CD4-positive, alpha-beta memory T cell (primary cell): ENCODE measurements around the gene CDH13. TPM values are rescaled to one million over a fixed set of nuclear protein-coding genes. Genes with fewer than 3 reads are reported as not detected.

Experiments
- CTCF ChIA-PET: fragments of 350-600 bp; sonication (Branson Sonifier 250); formaldehyde crosslinking; loops from one replicate; lab custom pipeline; 2021; ENCODE audit warnings: inconsistent platforms; ENCODE audit not compliant: partially characterized antibody; lab: Charles Lee
- POLR2A ChIA-PET: fragments of 350-600 bp; sonication (Branson Sonifier 250); formaldehyde crosslinking; loops from one replicate; lab custom pipeline; 2021; ENCODE audit not compliant: partially characterized antibody; lab: Charles Lee
- DNase-seq, 5 donors: peaks; one replicate each; pipeline versions ENCODE4 v3.0.0 to v3.0.0-alpha.2; 2020 to 2022; ENCODE audit warnings: mixed read lengths in 1 of 5
- H3K27ac ChIP-seq: one replicate; pipeline ENCODE4 v1.7.0; 2013; ENCODE audit warnings: low read depth, low read length
- H3K27me3 ChIP-seq: 2 replicates; pipeline ENCODE4 v1.7.0; 2013; ENCODE audit warnings: mild to moderate bottlenecking, low read length, moderate library complexity; ENCODE audit not compliant: insufficient read depth
- H3K36me3 ChIP-seq: 2 replicates; pipeline ENCODE4 v1.7.0; 2013; ENCODE audit warnings: mild to moderate bottlenecking, low read length, moderate library complexity; ENCODE audit not compliant: insufficient read depth
- H3K4me1 ChIP-seq: 2 replicates; pipeline ENCODE4 v1.7.0; 2013; ENCODE audit warnings: mild to moderate bottlenecking, low read length, moderate library complexity; ENCODE audit not compliant: insufficient read depth
- H3K4me3 ChIP-seq, 2 donors: one replicate each; pipeline ENCODE4 v1.7.0; 2013; ENCODE audit warnings: low read length in 2 of 2, mild to moderate bottlenecking in 1 of 2
- H3K9me3 ChIP-seq, 2 donors: one replicate each; pipeline ENCODE4 v1.7.0; 2013; ENCODE audit warnings: low read length in 2 of 2, control low read depth in 1 of 2; ENCODE audit not compliant: control insufficient read depth in 1 of 2
- H3K27ac Mint-ChIP-seq, 7 donors: one replicate each; pipeline ENCODE4 v1.8.0; 2020 to 2021; ENCODE audit warnings: mixed read lengths in 7 of 7, mild to moderate bottlenecking in 6 of 7, inconsistent platforms in 3 of 7, moderate library complexity in 3 of 7
- H3K27me3 Mint-ChIP-seq, 2 donors: one replicate each; pipeline ENCODE4 v1.8.0; 2020 to 2021; ENCODE audit warnings: mixed read lengths in 2 of 2
- H3K36me3 Mint-ChIP-seq, 2 donors: one replicate each; pipeline ENCODE4 v1.8.0; 2020 to 2021; ENCODE audit warnings: mixed read lengths in 2 of 2, inconsistent platforms in 1 of 2, mild to moderate bottlenecking in 1 of 2
- H3K4me1 Mint-ChIP-seq, 4 donors: one replicate each; pipeline ENCODE4 v1.8.0; 2020 to 2021; ENCODE audit warnings: mixed read lengths in 4 of 4, mild to moderate bottlenecking in 1 of 4
- H3K4me3 Mint-ChIP-seq, 8 donors: one replicate each; pipeline ENCODE4 v1.8.0; 2020 to 2021; ENCODE audit warnings: mixed read lengths in 8 of 8, mild to moderate bottlenecking in 7 of 8, moderate library complexity in 6 of 8, inconsistent platforms in 3 of 8
- H3K9me3 Mint-ChIP-seq, 8 donors: one replicate each; pipeline ENCODE4 v1.8.0; 2020 to 2021; ENCODE audit warnings: mixed read lengths in 8 of 8, mild to moderate bottlenecking in 5 of 8, inconsistent platforms in 3 of 8, moderate library complexity in 1 of 8
- intact Hi-C: fragments of 100-400 bp; cut with micrococcal nuclease; formaldehyde crosslinking; loops from one replicate; pipeline ENCODE4 v1.15.1; 2023
- polyA plus RNA-seq, 2 donors: library from polyadenylated mRNA; unstranded; fragments of 300-500 nt; fragmentation: Illumina TruSeq; gene quantifications; one replicate each; pipeline ENCODE4 v1.2.3, GENCODE V29; 2021
- total RNA-seq, 2 experiments: library from RNA; stranded (reverse); gene quantifications; one replicate each; pipeline ENCODE4 v1.2.3, GENCODE V29; 2021

Gene CDH13
- total and polyA plus RNA-seq, 4 experiments from 2014 or later = not detected

DNA sequence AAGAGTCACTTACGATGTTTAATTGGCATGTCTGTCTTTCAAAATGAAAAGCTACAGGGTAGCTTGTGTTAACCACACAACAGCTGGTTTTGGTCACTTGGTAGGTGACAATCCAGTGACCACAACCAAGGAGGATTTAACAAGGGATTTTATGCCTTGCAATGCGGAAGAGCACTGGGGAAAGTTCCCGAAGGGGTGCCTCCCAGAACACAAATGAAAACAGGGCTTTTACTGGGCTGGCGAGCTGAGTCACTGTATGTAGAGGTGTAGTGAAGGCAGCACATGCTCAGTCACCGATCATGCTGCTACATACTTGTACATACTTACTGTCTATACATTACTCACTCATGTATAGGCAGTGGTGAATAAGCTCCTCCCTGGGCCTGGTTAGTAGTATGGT, 483.5 kb downstream of the CDH13 start:
- H3K27me3 Mint-ChIP-seq = peaks cover 1 to 2% of the 10 kb centered on the region in 2 donors
- Histone ChIP-seq H3K9me3 (no peaks in the 10 kb centered on the region), H3K27me3 (no peaks in the 10 kb centered on the region), H3K27ac (no peak overlapping the region), H3K4me3 (no peak overlapping the region), H3K4me1 (no peaks in the 10 kb centered on the region), H3K36me3 (no peaks in the 10 kb centered on the region)
- H3K9me3 Mint-ChIP-seq = peaks cover 0 to 4% (median 0%) of the 10 kb centered on the region in 8 donors
- no peak overlapping the region for H3K4me3 Mint-ChIP-seq
- no peak for DNase-seq
- ChIA-PET CTCF (no interaction called here), POLR2A (no interaction called here)
- no peak overlapping the region for H3K27ac Mint-ChIP-seq
- H3K4me1 Mint-ChIP-seq = peaks cover 0 to 1% (median 0%) of the 10 kb centered on the region in 4 donors
- intact Hi-C loops = no loop called here
- H3K36me3 Mint-ChIP-seq = no peaks in the 10 kb centered on the region

- H3K4me3 ChIP-seq = no peak overlapping the region
- H3K27me3 ChIP-seq = no peaks in the 10 kb centered on the region
- H3K4me1 Mint-ChIP-seq = peaks cover 0 to 1% (median 0%) of the 10 kb centered on the region in 4 donors
- no peaks in the 10 kb centered on the region for H3K9me3 ChIP-seq
- CTCF ChIA-PET = no interaction called here
- intact Hi-C loops = no loop called here
- no peak overlapping the region for H3K4me3 Mint-ChIP-seq
- no peaks in the 10 kb centered on the region for H3K4me1 ChIP-seq
- H3K36me3 Mint-ChIP-seq = no peaks in the 10 kb centered on the region
- no peaks in the 10 kb centered on the region for H3K36me3 ChIP-seq
- H3K27ac ChIP-seq = no peak overlapping the region
- DNase-seq = no peak
- H3K27me3 Mint-ChIP-seq = peaks cover 1 to 2% of the 10 kb centered on the region in 2 donors
- peaks cover 0 to 4% (median 0%) of the 10 kb centered on the region in 8 donors for H3K9me3 Mint-ChIP-seq
- POLR2A ChIA-PET = no interaction called here
- no peak overlapping the region for H3K27ac Mint-ChIP-seq
Measured at GRCh38 chr16:83113317-83113716, 486.5 kb downstream of the CDH13 start.

- Histone ChIP-seq H3K9me3 (no peaks in the 10 kb centered on the region), H3K27me3 (no peaks in the 10 kb centered on the region), H3K4me3 (no peak overlapping the region), H3K36me3 (no peaks in the 10 kb centered on the region), H3K4me1 (no peaks in the 10 kb centered on the region), H3K27ac (no peak overlapping the region)
- Mint-ChIP-seq H3K9me3 (peaks cover 0 to 4% (median 0%) of the 10 kb centered on the region in 8 donors), H3K4me3 (no peak overlapping the region), H3K27ac (no peak overlapping the region), H3K36me3 (no peaks in the 10 kb centered on the region), H3K27me3 (peaks cover 1 to 2% of the 10 kb centered on the region in 2 donors), H3K4me1 (peaks cover 0 to 1% (median 0%) of the 10 kb centered on the region in 4 donors)
- ChIA-PET CTCF (no interaction called here), POLR2A (no interaction called here)
- no peak for DNase-seq
- intact Hi-C loops = no loop called here
Measured at GRCh38 chr16:83113811-83114210, 487.0 kb downstream of the CDH13 start.

DNA sequence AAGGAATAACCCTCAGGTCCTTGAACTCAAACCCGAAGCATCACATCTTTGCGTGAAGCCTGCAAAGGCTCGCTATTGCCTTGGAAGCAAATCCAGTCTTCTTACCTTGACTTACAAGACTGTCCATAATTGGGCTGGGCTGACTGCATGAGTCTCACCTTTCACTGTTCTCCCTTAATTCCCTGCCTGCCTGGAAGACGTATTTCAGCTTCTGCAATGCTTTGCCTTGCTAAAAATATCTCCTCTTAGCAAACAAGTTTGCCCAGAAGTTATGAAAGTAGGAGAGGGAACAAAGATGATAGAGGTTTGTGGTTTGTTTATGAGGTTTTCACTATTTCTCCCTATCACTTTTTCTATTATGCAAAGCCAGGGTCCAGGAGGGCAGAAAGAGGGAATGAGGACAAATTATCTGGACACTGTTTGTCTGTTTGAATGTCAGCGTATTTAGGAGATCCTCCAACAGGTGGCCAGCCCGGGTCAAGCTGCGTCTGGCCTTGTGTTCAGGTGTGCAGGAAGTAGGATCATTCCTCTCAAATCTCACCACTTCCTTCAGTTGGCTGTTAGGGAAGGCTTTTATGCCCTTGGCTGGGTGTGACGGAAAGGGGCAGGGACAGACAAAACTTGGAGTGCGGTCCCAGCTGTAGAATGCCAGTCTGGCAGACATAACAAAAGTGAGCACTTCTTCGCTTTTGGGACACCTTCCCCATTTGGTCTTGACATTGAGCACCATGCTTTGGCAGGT, 488.9 kb downstream of the CDH13 start:
- CTCF ChIA-PET = no interaction called here
- H3K36me3 ChIP-seq = no peaks in the 10 kb centered on the region
- H3K4me1 Mint-ChIP-seq = peaks cover 0 to 1% (median 0%) of the 10 kb centered on the region in 4 donors
- H3K9me3 Mint-ChIP-seq = peaks cover 0 to 3% (median 0%) of the 10 kb centered on the region in 8 donors
- no peak for DNase-seq
- intact Hi-C loops = no loop called here
- no peak overlapping the region for H3K27ac ChIP-seq
- H3K4me3 Mint-ChIP-seq = no peak overlapping the region
- peaks cover 1 to 2% of the 10 kb centered on the region in 2 donors for H3K27me3 Mint-ChIP-seq
- no peaks in the 10 kb centered on the region for H3K36me3 Mint-ChIP-seq
- no peaks in the 10 kb centered on the region for H3K4me1 ChIP-seq
- H3K4me3 ChIP-seq = no peak overlapping the region
- no peak overlapping the region for H3K27ac Mint-ChIP-seq
- no peaks in the 10 kb centered on the region for H3K27me3 ChIP-seq
- POLR2A ChIA-PET = no interaction called here
- no peaks in the 10 kb centered on the region for H3K9me3 ChIP-seq

GRCh38 chr16:83116274-83116892, 489.6 kb downstream of the CDH13 start:
- CTCF ChIA-PET = no interaction called here

DNA sequence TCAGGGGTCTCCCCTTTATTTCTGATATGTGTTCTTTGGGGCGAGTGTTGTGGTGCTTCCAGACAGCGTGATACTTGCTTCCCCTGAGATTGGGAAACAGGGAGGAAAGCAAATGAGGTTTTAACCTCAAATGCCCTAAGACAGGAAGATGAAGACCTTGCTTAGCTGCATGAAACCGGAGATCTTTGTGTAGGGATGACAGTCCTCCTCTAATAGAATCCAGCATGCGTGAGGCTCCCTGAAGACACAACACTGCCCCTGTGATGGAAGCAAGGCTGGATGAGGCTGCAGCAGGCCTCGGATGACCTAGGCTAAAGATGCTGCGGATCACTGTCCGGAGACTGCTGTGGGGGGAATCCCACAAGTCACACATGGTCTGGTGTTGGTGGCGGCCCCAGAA, 491.0 kb downstream of the CDH13 start:
- ChIA-PET CTCF (no interaction called here), POLR2A (no interaction called here)
- H3K27ac Mint-ChIP-seq = no peak overlapping the region
- peaks cover 0 to 1% (median 0%) of the 10 kb centered on the region in 4 donors for H3K4me1 Mint-ChIP-seq
- Histone ChIP-seq H3K9me3 (no peaks in the 10 kb centered on the region), H3K4me3 (no peak overlapping the region), H3K27ac (no peak overlapping the region), H3K4me1 (no peaks in the 10 kb centered on the region), H3K27me3 (no peaks in the 10 kb centered on the region), H3K36me3 (no peaks in the 10 kb centered on the region)
- H3K9me3 Mint-ChIP-seq = peaks cover 0 to 3% (median 0%) of the 10 kb centered on the region in 8 donors
- no peak overlapping the region for H3K4me3 Mint-ChIP-seq
- intact Hi-C loops = no loop called here
- no peaks in the 10 kb centered on the region for H3K36me3 Mint-ChIP-seq
- DNase-seq = no peak
- H3K27me3 Mint-ChIP-seq = peaks cover 0 to 2% of the 10 kb centered on the region in 2 donors

More at GRCh38 chr16:83116274-83116892, 489.6 kb downstream of the CDH13 start:
- Mint-ChIP-seq H3K36me3 (no peaks in the 10 kb centered on the region), H3K4me1 (peaks cover 0 to 1% (median 0%) of the 10 kb centered on the region in 4 donors), H3K4me3 (no peak overlapping the region), H3K27ac (no peak overlapping the region), H3K27me3 (peaks cover under 1 to 2% of the 10 kb centered on the region in 2 donors), H3K9me3 (peaks cover 0 to 3% (median 0%) of the 10 kb centered on the region in 8 donors)
- no peaks in the 10 kb centered on the region for H3K36me3 ChIP-seq
- H3K4me1 ChIP-seq = no peaks in the 10 kb centered on the region
- POLR2A ChIA-PET = no interaction called here
- H3K4me3 ChIP-seq = no peak overlapping the region
- intact Hi-C loops = no loop called here
- no peak for DNase-seq
- H3K27me3 ChIP-seq = no peaks in the 10 kb centered on the region
- no peaks in the 10 kb centered on the region for H3K9me3 ChIP-seq
- no peak overlapping the region for H3K27ac ChIP-seq

- Histone ChIP-seq H3K4me1 (no peaks in the 10 kb centered on the region), H3K27me3 (no peaks in the 10 kb centered on the region), H3K27ac (no peak overlapping the region), H3K9me3 (no peaks in the 10 kb centered on the region), H3K36me3 (no peaks in the 10 kb centered on the region), H3K4me3 (no peak overlapping the region)
- Mint-ChIP-seq H3K27me3 (peaks cover 0 to 2% of the 10 kb centered on the region in 2 donors), H3K9me3 (peaks cover 0 to 3% (median 0%) of the 10 kb centered on the region in 8 donors), H3K36me3 (no peaks in the 10 kb centered on the region), H3K4me1 (peaks cover 0 to 1% (median 0%) of the 10 kb centered on the region in 4 donors), H3K27ac (no peak overlapping the region), H3K4me3 (no peak overlapping the region)
- ChIA-PET CTCF (no interaction called here), POLR2A (no interaction called here)
- no peak for DNase-seq
- intact Hi-C loops = no loop called here
Measured at GRCh38 chr16:83118365-83118764, 491.6 kb downstream of the CDH13 start.
